H1 (cell line): ENCODE data around the gene MYH6.

Experiments used
- BRCA1 ChIP-seq: IDR thresholded peaks from 2 replicates; pipeline ENCODE4 v1.6.1; 2012; ENCODE audit warnings: low read depth, low read length, improper control_type of control experiment
- CEBPB ChIP-seq: IDR thresholded peaks from 2 replicates; pipeline ENCODE4 v1.6.1; 2012; ENCODE audit warnings: low read depth, low read length

- TF ChIP-seq BRCA1 (no peak), CEBPB (no peak)
These were observed 20.8 kb upstream of the MYH6 start for GRCh38 chr14:23428686-23429495.
